Measurements from ENCODE around the gene SLC38A6. TPM values are rescaled to one million over a fixed set of nuclear protein-coding genes. Genes with fewer than 3 reads are reported as not detected.

Gene SLC38A6
- total and polyA plus RNA-seq, 2 of the 8 experiments (the other 6 are each of a cell fraction or from before 2014, with no cell fraction given): 8.1 to 9.8 TPM

DNA sequence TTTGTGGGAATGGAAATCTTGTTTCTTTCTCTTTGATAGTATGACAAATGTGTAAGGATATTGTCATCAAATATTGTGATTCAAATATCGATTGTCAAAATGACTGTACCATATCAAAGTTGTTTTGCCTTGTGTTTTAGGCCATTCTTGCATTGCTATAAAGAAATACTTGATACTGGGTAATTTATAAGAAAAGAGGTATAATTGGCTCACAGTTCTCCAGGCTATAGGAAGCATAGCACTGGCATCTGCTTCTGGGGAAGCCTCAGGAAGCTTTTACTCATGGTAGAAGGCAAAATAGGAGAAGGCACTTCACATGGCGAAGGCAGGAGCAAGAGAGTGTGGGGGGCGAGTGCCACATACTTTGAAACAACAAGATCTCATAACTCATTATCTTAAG, 8.0 kb upstream of the SLC38A6 start (continued):
- TF ChIP-seq FOSL1 (IDR thresholded peaks at IDR 0.05; ENCODE audit: insufficient read depth, low read depth, low read length) (no peak), POLR2AphosphoS5 (IDR thresholded peaks at IDR 0.05; ENCODE audit: low read depth, low read length) (no peak), SIN3A (conservative IDR thresholded peaks at IDR 0.05 in 1 of 2, IDR thresholded peaks at IDR 0.05 in 1 of 2; ENCODE audit: low read depth in 1 of 2, low read length in 2 of 2) (no peak), RBBP5 (IDR thresholded peaks at IDR 0.05; ENCODE audit: borderline replicate concordance, low read depth, low read length) (no peak), RNF2 (IDR thresholded peaks at IDR 0.05; ENCODE audit: borderline replicate concordance, low read depth, low read length, missing control alignments, poor library complexity, severe bottlenecking) (no peak)
- TF ChIP-seq, protein P1, sequence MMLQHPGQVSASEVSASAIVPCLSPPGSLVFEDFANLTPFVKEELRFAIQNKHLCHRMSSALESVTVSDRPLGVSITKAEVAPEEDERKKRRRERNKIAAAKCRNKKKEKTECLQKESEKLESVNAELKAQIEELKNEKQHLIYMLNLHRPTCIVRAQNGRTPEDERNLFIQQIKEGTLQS (IDR thresholded peaks at IDR 0.05; ENCODE audit: insufficient read depth, low read depth, low read length): no peak
